BE2C (cell line): ENCODE data around the gene ZFYVE28.

ENCODE experiments used
- DNase-seq: peaks from one replicate; pipeline ENCODE4 v3.0.0-alpha.2; 2020
- H3K27me3 ChIP-seq: fragments of 250-450 bp; sonication (Bioruptor Pico); 2 replicates; pipeline ENCODE4 v1.5.1; 2020; ENCODE audit warnings: mild to moderate bottlenecking
- H3K36me3 ChIP-seq: fragments of 250-450 bp; sonication (Bioruptor Pico); 2 replicates; pipeline ENCODE4 v1.5.1; 2020; ENCODE audit warnings: mild to moderate bottlenecking
- H3K4me1 ChIP-seq: fragments of 250-450 bp; sonication (Bioruptor Pico); 2 replicates; pipeline ENCODE4 v1.5.1; 2020
- H3K4me3 ChIP-seq: 2 replicates; pipeline ENCODE4 v1.5.1; 2011; ENCODE audit warnings: low read depth, low read length
- H3K9me3 ChIP-seq: fragments of 250-450 bp; sonication (Bioruptor Pico); 2 replicates; pipeline ENCODE4 v1.5.1; 2020
- TF ChIP-seq, protein P1 (sequence below): IDR thresholded peaks from 2 replicates; pipeline ENCODE4 v1.5.1; 2012; ENCODE audit warnings: mild to moderate bottlenecking, low read depth, low read length

The ZFYVE28 gene

DNA sequence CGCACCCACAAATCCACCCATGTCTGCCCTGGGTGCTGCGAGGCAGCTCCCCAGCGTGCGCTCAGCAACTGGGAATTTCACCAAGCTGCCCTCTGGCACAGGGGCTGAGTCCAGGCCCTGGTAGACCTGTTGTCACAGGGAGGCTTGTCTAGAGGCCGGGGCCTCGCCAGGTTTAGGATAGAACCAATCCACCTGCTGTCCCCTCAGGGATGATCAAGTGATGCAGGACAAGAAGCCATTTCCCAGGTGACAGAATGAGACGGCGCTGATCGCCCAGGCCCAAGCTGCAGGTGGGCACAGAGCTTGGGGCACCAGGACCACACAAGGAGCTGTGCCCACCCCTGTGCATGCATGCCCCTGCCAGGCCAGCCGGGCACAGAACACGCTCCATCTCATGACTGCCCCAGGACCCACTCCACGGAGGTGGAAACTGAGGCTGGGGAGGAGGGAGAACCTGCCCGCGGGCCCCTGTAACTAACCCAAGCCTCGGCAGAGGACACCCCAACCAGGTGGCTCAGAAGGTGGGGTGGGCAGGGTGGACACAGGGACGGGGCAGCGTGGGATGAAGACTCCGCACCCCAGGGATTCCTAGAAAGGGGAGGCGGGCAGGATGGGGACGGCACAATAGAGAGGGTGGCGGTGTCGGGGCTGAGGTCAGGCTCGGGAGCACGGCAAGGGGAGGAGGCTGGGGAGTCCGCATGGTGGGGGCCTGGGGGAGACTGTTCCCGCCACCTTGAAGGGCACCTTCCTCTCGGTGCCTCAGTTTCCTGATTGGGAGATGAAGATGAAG, 78.0 kb downstream of the ZFYVE28 start:
- no peak overlapping the region for H3K4me3 ChIP-seq
- DNase-seq, result peak; percentile 4
- H3K27me3 ChIP-seq, result no peaks in the 10 kb centered on the region
- no peaks in the 10 kb centered on the region for H3K36me3 ChIP-seq
- H3K9me3 ChIP-seq, result no peaks in the 10 kb centered on the region
- no peaks in the 10 kb centered on the region for H3K4me1 ChIP-seq
- TF ChIP-seq, protein P1, sequence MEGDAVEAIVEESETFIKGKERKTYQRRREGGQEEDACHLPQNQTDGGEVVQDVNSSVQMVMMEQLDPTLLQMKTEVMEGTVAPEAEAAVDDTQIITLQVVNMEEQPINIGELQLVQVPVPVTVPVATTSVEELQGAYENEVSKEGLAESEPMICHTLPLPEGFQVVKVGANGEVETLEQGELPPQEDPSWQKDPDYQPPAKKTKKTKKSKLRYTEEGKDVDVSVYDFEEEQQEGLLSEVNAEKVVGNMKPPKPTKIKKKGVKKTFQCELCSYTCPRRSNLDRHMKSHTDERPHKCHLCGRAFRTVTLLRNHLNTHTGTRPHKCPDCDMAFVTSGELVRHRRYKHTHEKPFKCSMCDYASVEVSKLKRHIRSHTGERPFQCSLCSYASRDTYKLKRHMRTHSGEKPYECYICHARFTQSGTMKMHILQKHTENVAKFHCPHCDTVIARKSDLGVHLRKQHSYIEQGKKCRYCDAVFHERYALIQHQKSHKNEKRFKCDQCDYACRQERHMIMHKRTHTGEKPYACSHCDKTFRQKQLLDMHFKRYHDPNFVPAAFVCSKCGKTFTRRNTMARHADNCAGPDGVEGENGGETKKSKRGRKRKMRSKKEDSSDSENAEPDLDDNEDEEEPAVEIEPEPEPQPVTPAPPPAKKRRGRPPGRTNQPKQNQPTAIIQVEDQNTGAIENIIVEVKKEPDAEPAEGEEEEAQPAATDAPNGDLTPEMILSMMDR, result no peak

DNA sequence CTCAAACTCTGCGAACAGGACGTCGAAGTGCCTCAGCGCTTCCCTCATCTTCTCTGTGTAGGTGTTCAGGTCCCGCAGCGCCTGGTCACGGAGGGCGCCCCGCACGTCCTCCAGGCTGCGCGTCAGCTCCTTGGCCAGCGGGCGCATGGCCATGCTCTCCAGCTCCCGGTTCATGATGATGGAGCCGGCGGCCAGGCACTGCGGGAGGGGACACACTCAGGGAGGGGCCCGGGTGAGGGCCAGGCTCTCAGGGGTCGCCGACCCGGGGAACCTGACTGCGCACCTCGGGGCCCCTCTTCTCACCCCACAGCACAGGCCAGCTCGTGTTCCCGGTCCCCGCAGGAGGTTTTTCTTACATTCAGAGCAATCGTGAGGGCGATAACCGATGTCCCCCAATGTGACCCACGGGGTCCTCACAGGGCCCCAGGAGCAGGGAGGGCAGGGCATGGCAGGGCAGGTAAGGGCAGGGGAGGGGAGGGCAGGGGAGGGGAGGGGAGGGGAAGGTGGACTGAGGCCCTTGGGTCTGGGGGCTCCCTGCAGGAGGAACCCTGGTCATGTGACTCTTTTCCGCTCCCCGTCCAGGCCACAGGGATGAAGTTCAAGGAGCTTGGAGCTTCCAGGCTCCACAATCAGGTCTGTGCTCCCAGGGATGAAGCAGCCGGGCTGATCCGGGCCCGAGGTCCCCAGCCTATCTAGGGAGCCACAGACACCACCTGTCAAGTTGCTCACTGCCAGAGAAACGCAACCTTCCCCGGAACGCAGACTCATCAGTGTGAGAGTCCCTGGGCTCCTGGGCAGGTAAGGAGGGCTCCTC, 78.8 kb downstream of the ZFYVE28 start:
- Histone ChIP-seq H3K4me3 (no peak overlapping the region), H3K27me3 (no peaks in the 10 kb centered on the region), H3K36me3 (no peaks in the 10 kb centered on the region), H3K9me3 (no peaks in the 10 kb centered on the region), H3K4me1 (no peaks in the 10 kb centered on the region)
- DNase-seq, result peak; percentile 5
- TF ChIP-seq, protein P1, result no peak

DNA sequence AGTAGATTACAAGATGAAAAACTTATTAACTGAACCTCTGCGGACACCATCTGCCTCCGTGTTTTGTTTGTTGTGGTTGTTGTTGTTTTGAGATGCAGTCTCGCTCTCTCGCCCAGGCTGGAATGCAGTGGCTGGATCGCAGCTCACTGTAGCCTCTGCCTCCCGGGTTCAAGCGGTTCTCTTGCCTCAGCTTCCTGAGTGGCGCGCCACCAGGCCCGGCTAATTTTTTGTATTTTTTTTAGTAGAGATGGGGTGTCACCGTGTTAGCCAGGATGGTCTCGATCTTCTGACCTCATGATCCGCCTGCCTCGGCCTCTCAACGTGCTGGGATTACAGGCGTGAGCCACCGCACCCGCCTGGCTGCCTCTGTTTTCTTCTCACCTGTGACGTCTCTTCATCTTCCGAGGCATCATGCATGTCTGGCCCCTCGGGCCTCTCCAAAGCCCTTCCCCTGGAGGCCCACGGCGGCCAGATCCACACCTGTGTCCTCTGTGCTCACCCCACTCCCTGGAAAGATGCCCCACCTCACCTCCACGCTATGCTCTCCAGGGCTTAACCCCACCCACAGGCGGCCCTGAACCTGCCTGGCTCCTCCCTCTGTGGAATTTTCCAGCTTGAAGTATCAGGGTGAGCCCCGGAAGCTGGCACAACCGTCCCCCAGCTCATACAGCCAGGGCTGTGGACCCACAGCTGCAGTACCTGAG, 79.5 kb downstream of the ZFYVE28 start:
- Histone ChIP-seq H3K27me3 (no peaks in the 10 kb centered on the region), H3K4me1 (no peaks in the 10 kb centered on the region), H3K4me3 (no peak overlapping the region), H3K9me3 (no peaks in the 10 kb centered on the region), H3K36me3 (no peaks in the 10 kb centered on the region)
- DNase-seq, result no peak
- TF ChIP-seq, protein P1, result no peak

DNA sequence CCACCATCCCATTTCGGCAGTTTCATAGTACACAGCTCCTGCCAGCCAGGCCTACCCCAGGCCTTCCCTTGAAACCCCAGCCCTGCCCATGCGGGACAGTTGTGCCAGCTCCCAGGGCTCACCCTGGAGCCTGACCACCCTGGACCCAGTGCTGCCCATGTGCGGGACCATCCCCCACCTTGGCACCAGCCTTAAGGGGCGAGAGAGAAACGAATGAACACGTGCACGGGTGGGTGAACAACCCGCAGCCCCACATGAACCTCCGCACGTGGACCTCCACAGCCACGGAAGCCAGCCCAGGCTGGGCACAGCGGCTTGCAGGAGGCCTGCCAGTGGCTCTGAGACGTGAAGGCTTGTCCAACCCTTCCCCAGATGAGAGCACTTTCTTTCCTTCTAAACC, 80.5 kb downstream of the ZFYVE28 start:
- no peaks in the 10 kb centered on the region for H3K36me3 ChIP-seq
- H3K27me3 ChIP-seq, result no peaks in the 10 kb centered on the region
- no peaks in the 10 kb centered on the region for H3K4me1 ChIP-seq
- no peaks in the 10 kb centered on the region for H3K9me3 ChIP-seq
- TF ChIP-seq, protein P1, result no peak
- no peak for DNase-seq
- no peak overlapping the region for H3K4me3 ChIP-seq

DNA sequence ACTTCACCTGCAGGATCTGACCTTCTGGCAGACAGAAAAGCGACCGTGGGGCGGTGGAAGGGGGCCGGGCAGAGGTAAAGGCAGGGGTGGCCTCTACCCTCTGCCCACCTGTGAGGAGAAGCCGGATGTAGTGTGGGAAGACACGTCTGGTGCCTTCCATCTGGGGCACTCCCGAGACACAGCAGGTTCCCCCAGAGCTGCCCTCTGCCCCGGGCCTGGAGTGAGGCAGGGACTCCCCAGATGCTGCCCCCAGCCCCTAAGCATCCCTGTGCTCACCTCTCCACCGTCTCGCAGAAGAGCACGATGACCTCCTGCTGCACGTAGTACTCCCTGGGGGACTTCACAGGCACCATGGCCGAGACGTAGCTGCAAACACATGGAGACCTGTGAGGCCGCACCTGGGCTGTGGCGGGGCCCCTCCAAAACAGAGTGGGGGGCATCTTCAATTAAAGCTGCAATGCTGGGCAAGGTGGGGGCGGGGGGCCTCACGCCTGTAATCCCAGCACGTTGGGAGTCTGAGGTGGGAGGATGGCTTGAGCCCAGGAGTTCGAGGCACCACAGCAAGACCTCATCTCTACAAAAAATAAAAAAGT, 81.2 kb downstream of the ZFYVE28 start:
- Histone ChIP-seq H3K27me3 (no peaks in the 10 kb centered on the region), H3K4me1 (no peaks in the 10 kb centered on the region), H3K36me3 (no peaks in the 10 kb centered on the region), H3K4me3 (no peak overlapping the region), H3K9me3 (no peaks in the 10 kb centered on the region)
- no peak for DNase-seq
- TF ChIP-seq, protein P1, result no peak
